ACHN (cell line): ENCODE data around the gene PBX2.
"Not testable (repeated sequence)": the region's sequence is repeated elsewhere in the genome, so short reads cannot be mapped to it uniquely, and the experiment has no call there.

ENCODE experiments used
- DNase-seq: peaks from one replicate; pipeline ENCODE4 v3.0.0-alpha.2; 2015
- in situ Hi-C: cut with HindIII; loops from 2 replicates; pipeline ENCODE4 v1.10.0; 2017; ENCODE audit warnings: low sequenced_read_pairs, low pct_ligation_motif_present, low pct_unique_long_range_greater_than_20kb

Gene PBX2

GRCh38 chr6:32189069-32189741, 797 bp downstream of the PBX2 start:
- DNase-seq = no peak
- in situ Hi-C loops = no loop called here

- in situ Hi-C loops = no loop called here
- no peak for DNase-seq
Measured at GRCh38 chr6:32188381-32189068, 1.5 kb downstream of the PBX2 start.

GRCh38 chr6:32187725-32188380, 2.1 kb downstream of the PBX2 start:
- in situ Hi-C loops, DNase-seq: not testable (repeated sequence)

GRCh38 chr6:32187009-32187709, 2.8 kb downstream of the PBX2 start:
- in situ Hi-C loops = no loop called here
- no peak for DNase-seq

- DNase-seq, in situ Hi-C loops: not testable (repeated sequence)
Measured at GRCh38 chr6:32186151-32186840, 3.7 kb downstream of the PBX2 start.

GRCh38 chr6:32185681-32186131, 4.3 kb downstream of the PBX2 start:
- DNase-seq = peak; percentile 91
- in situ Hi-C loops = not testable (repeated sequence)

- DNase-seq = no peak
- in situ Hi-C loops = no loop called here
Measured at GRCh38 chr6:32184084-32184640, 5.8 kb downstream of the PBX2 start, which contains the start of gene AGER. Gene AGER (minus strand): TSS chr6:32184253. CDS start chr6:32184222, 31 bp downstream.

- no peak for DNase-seq
- in situ Hi-C loops = no loop called here
Measured at GRCh38 chr6:32183483-32184083, 6.4 kb downstream of the PBX2 start.

GRCh38 chr6:32183030-32183429, 7.0 kb downstream of the PBX2 start:
- in situ Hi-C loops = no loop called here
- DNase-seq = no peak

GRCh38 chr6:32182555-32182981, 7.4 kb downstream of the PBX2 start:
- no peak for DNase-seq
- in situ Hi-C loops = no loop called here

GRCh38 chr6:32181915-32182529, 8.0 kb downstream of the PBX2 start:
- in situ Hi-C loops = no loop called here
- DNase-seq = no peak

GRCh38 chr6:32181148-32181702, 8.8 kb downstream of the PBX2 start:
- in situ Hi-C loops = no loop called here

GRCh38 chr6:32179766-32180405, 10.1 kb downstream of the PBX2 start:
- DNase-seq = no peak
- in situ Hi-C loops = no loop called here

More at GRCh38 chr6:32181148-32181702, 8.8 kb downstream of the PBX2 start:
- no peak for DNase-seq

- in situ Hi-C loops = no loop called here
- peak; percentile 11 for DNase-seq
Measured at GRCh38 chr6:32178547-32179440, 11.2 kb downstream of the PBX2 start.

- in situ Hi-C loops = no loop called here
- peak; percentile 99 for DNase-seq
Measured at GRCh38 chr6:32177788-32178546, 12.0 kb downstream of the PBX2 start, which contains the start of gene RNF5. Gene RNF5 (plus strand): TSS chr6:32178405. CDS start chr6:32178512, 107 bp downstream.
